ENCODE data around the gene SETBP1.

DNA sequence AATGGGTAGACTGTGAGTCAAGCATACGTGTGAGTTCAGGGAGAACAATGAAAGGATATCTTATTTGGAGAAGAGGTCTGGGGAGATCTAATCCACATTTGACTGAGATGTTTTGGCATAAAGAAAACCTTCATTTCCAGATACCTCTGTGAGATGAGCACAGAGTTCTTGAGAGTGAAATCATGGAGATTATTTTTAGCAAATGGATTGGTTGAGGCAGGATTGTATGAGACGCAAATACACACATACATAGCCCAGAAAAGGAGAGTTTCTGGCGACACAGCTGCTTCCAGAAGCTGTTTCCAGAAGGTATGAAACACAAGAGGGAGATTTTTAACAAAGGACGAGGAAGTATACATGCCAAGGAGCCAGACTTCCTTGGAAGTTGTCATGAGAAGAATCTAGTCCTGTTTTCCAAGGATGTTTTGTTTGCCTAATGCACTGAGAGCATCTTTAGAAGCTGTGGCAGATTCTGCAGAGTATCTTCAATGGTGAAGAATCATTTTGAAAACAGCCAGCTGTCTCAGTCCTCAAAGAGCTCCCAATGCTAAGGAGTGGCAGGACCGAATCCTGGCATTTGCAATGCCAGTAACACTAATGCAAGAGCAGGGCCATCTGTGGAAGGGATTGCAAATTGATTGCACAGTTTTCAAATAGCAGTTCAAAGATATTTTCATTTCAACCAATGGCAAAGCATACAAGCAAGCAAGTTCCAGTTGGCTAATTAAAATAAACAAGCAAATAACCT lies 177.2 kb downstream of the SETBP1 start:
- TF ChIP-seq ZNF558 (tag by site-specific recombination; IDR thresholded peaks at IDR 0.05): no peak
- TF ChIP-seq, protein P1, sequence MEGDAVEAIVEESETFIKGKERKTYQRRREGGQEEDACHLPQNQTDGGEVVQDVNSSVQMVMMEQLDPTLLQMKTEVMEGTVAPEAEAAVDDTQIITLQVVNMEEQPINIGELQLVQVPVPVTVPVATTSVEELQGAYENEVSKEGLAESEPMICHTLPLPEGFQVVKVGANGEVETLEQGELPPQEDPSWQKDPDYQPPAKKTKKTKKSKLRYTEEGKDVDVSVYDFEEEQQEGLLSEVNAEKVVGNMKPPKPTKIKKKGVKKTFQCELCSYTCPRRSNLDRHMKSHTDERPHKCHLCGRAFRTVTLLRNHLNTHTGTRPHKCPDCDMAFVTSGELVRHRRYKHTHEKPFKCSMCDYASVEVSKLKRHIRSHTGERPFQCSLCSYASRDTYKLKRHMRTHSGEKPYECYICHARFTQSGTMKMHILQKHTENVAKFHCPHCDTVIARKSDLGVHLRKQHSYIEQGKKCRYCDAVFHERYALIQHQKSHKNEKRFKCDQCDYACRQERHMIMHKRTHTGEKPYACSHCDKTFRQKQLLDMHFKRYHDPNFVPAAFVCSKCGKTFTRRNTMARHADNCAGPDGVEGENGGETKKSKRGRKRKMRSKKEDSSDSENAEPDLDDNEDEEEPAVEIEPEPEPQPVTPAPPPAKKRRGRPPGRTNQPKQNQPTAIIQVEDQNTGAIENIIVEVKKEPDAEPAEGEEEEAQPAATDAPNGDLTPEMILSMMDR (tag by site-specific recombination; IDR thresholded peaks at IDR 0.05): no peak
- no peak for TF ChIP-seq ZNF175 (tag by site-specific recombination; IDR thresholded peaks at IDR 0.05)
- no peak for TF ChIP-seq ZNF473 (tag by site-specific recombination; IDR thresholded peaks at IDR 0.05)
- no peak for TF ChIP-seq ZIC2 (tag by site-specific recombination; IDR thresholded peaks at IDR 0.05)
- no peak for TF ChIP-seq ZFP69B (tag by site-specific recombination; IDR thresholded peaks at IDR 0.05)
- no peak for TF ChIP-seq ZNF335 (tag by site-specific recombination; conservative IDR thresholded peaks at IDR 0.05)
- TF ChIP-seq, protein P2, sequence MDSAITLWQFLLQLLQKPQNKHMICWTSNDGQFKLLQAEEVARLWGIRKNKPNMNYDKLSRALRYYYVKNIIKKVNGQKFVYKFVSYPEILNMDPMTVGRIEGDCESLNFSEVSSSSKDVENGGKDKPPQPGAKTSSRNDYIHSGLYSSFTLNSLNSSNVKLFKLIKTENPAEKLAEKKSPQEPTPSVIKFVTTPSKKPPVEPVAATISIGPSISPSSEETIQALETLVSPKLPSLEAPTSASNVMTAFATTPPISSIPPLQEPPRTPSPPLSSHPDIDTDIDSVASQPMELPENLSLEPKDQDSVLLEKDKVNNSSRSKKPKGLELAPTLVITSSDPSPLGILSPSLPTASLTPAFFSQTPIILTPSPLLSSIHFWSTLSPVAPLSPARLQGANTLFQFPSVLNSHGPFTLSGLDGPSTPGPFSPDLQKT (IDR thresholded peaks at IDR 0.05; ENCODE audit: borderline replicate concordance, low read depth, low read length): no peak
- TF ChIP-seq ZNF510 (tag by site-specific recombination; IDR thresholded peaks at IDR 0.05; ENCODE audit: insufficient replicate concordance): no peak
- no peak for TF ChIP-seq ZNF169 (tag by site-specific recombination; IDR thresholded peaks at IDR 0.05)
- no peak for TF ChIP-seq ZNF830 (tag by site-specific recombination; IDR thresholded peaks at IDR 0.05; ENCODE audit: low read depth)
- no peak for TF ChIP-seq PRDM4 (tag by site-specific recombination; IDR thresholded peaks at IDR 0.05)
- no peak for TF ChIP-seq ZNF530 (tag by site-specific recombination; IDR thresholded peaks at IDR 0.05; ENCODE audit: low read depth)
- no peak for TF ChIP-seq ZNF280D (tag by site-specific recombination; IDR thresholded peaks at IDR 0.05)
